Inflammatory macrophage (primary cell): ENCODE data around the gene IL20.

ENCODE experiments used
- DNase-seq, 2 donors: peaks; one replicate each; pipeline ENCODE4 v3.0.0-alpha.2; 2020 to 2022
- total RNA-seq, 18 experiments: gene quantifications; one replicate each; lab custom pipeline; 2026; ENCODE audit warnings: mixed read lengths in 6 of 18, inconsistent platforms in 2 of 18; lab: John Stamatoyannopoulos, UW

IL20 gene
- 0 to 3.2 (median 0) reads per million in 18 experiments for total RNA-seq

- DNase-seq, result peak; percentile 78 to 79
Measured at GRCh38 chr1:206864939-206865671, at the start of gene IL20. IL20 (plus strand) TSS chr1:206865623; CDS start chr1:206865853, 230 bp downstream.

GRCh38 chr1:206816390-206817287, 48.8 kb upstream of the IL20 start:
- no peak for DNase-seq

GRCh38 chr1:206821493-206821892, 43.9 kb upstream of the IL20 start:
- DNase-seq, result no peak

- DNase-seq, result no peak
Measured at GRCh38 chr1:206823727-206824126, 41.7 kb upstream of the IL20 start.

- DNase-seq, result peak; percentile 55 to 62
Measured at GRCh38 chr1:206824331-206824730, 41.1 kb upstream of the IL20 start.

GRCh38 chr1:206826394-206826793, 39.0 kb upstream of the IL20 start:
- DNase-seq, result no peak

GRCh38 chr1:206828061-206828460, 37.4 kb upstream of the IL20 start:
- DNase-seq, result no peak

- DNase-seq, result no peak
Measured at GRCh38 chr1:206828765-206829164, 36.7 kb upstream of the IL20 start.

GRCh38 chr1:206829282-206829681, 36.1 kb upstream of the IL20 start:
- no peak for DNase-seq

GRCh38 chr1:206829875-206830274, 35.5 kb upstream of the IL20 start:
- peak; percentile 32 to 34 for DNase-seq

- peak in 1 of 2 donors; percentile 26 for DNase-seq
Measured at GRCh38 chr1:206831650-206832049, 33.8 kb upstream of the IL20 start.

- no peak for DNase-seq
Measured at GRCh38 chr1:206832352-206832880, 33.0 kb upstream of the IL20 start.

GRCh38 chr1:206833106-206833680, 32.2 kb upstream of the IL20 start:
- peak; percentile 73 to 82 for DNase-seq

- DNase-seq, result no peak
Measured at GRCh38 chr1:206833801-206834200, 31.6 kb upstream of the IL20 start.

- DNase-seq, result no peak
Measured at GRCh38 chr1:206834217-206834616, 31.2 kb upstream of the IL20 start.

- DNase-seq, result peak; percentile 93 to 99
Measured at GRCh38 chr1:206834711-206835110, 30.7 kb upstream of the IL20 start.

- DNase-seq, result no peak
Measured at GRCh38 chr1:206835186-206835585, 30.2 kb upstream of the IL20 start.

GRCh38 chr1:206836111-206836510, 29.3 kb upstream of the IL20 start:
- DNase-seq, result no peak

- no peak for DNase-seq
Measured at GRCh38 chr1:206839006-206839560, 26.3 kb upstream of the IL20 start.

GRCh38 chr1:206839857-206840256, 25.6 kb upstream of the IL20 start:
- no peak for DNase-seq

GRCh38 chr1:206841609-206842323, 23.7 kb upstream of the IL20 start:
- no peak for DNase-seq

GRCh38 chr1:206842854-206843253, 22.6 kb upstream of the IL20 start:
- DNase-seq, result no peak
